Measurements from ENCODE around the gene IL6R. TPM values are rescaled to one million over a fixed set of nuclear protein-coding genes. Genes with fewer than 3 reads are reported as not detected.
"Not testable (repeated sequence)": the region's sequence is repeated elsewhere in the genome, so short reads cannot be mapped to it uniquely, and the experiment has no call there.

Gene IL6R
- total RNA-seq, 1 experiment from 2014 or later, result 22.8 TPM

GRCh38 chr1:154483941-154484803 lies 79.0 kb downstream of the IL6R start:
- Mint-ChIP-seq H3K27me3 (ENCODE audit: insufficient read depth, unreplicated experiment) (no peaks in the 10 kb centered on the region), H3K27ac (ENCODE audit: low read depth, unreplicated experiment) (no peak overlapping the region), H3K4me3 (ENCODE audit: unreplicated experiment) (no peak overlapping the region), H3K9me3 (ENCODE audit: unreplicated experiment) (no peaks in the 10 kb centered on the region), H3K36me3 (ENCODE audit: insufficient read depth, unreplicated experiment) (no peaks in the 10 kb centered on the region), H3K4me1 (ENCODE audit: insufficient read depth, unreplicated experiment) (peaks cover 19% of the 10 kb centered on the region)
- no peak for TF ChIP-seq CTCF (IDR thresholded peaks at IDR 0.05; ENCODE audit: unreplicated experiment)
- CTCF ChIA-PET, result interaction anchor here (0.6 to 7.2 kb wide), 12 partner anchors 13 to 407 kb away, joined by 3 to 128 read pairs (median 3); no protein-coding TSS in a partner anchor
- DNase-seq (ENCODE audit: unreplicated experiment), result peak; percentile 79
- no TSS peak for BruUV-seq (replicated peaks)
- POLR2A ChIA-PET, result interaction anchor here (0.6 to 2.5 kb wide), 12 partner anchors 9 to 607 kb away, joined by 3 to 9 read pairs (median 3); no protein-coding TSS in a partner anchor
- intact Hi-C loops (cut with micrococcal nuclease), result no loop called here

- Mint-ChIP-seq H3K27ac (ENCODE audit: low read depth, unreplicated experiment) (no peak overlapping the region), H3K9me3 (ENCODE audit: unreplicated experiment) (no peaks in the 10 kb centered on the region), H3K4me3 (ENCODE audit: unreplicated experiment) (no peak overlapping the region), H3K4me1 (ENCODE audit: insufficient read depth, unreplicated experiment) (peaks cover 15% of the 10 kb centered on the region), H3K27me3 (ENCODE audit: insufficient read depth, unreplicated experiment) (peaks cover 4% of the 10 kb centered on the region), H3K36me3 (ENCODE audit: insufficient read depth, unreplicated experiment) (no peaks in the 10 kb centered on the region)
- intact Hi-C loops (cut with micrococcal nuclease), result no loop called here
- ChIA-PET CTCF (interaction anchor here (0.7 to 7.2 kb wide), 5 partner anchors 12 to 184 kb away, joined by 3 to 128 read pairs (median 8); no protein-coding TSS in a partner anchor), POLR2A (interaction anchor here (0.6 to 2.5 kb wide), 11 partner anchors 10 to 461 kb away, joined by 3 to 9 read pairs (median 4); no protein-coding TSS in a partner anchor)
- no TSS peak for BruUV-seq (replicated peaks)
- DNase-seq (ENCODE audit: unreplicated experiment), result no peak
- no peak for TF ChIP-seq CTCF (IDR thresholded peaks at IDR 0.05; ENCODE audit: unreplicated experiment)
Observed at GRCh38 chr1:154485106-154485505, 80.0 kb downstream of the IL6R start.

DNA sequence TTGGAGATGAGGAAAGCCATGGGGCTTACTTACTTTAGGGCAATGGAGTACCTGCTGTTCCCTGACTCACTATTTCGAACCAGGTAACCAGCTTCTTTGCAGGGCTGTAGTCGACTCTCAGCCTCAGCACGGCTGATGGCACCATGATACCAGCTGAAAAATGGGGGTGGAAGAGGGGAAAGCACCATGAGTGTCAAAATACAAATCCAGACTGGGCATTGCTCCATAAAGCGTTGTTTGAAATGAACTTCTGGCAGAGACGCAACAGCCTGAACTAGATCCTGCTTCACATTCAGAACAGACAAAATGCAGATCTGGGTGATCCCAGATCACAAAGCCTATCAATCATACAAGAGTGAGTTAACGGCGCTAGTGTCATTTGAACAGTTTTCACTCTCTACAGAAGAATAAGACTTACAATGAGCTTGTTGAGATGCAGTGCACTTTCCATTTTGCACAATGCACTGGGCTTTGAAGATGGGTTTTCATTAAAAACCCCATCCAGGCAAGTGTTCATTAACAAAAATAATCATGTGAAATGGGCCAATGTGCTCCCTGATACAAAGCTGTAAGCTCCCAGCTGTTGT lies 80.9 kb downstream of the IL6R start:
- Mint-ChIP-seq H3K4me3 (ENCODE audit: unreplicated experiment) (no peak overlapping the region), H3K9me3 (ENCODE audit: unreplicated experiment) (no peaks in the 10 kb centered on the region), H3K36me3 (ENCODE audit: insufficient read depth, unreplicated experiment) (no peaks in the 10 kb centered on the region), H3K27ac (ENCODE audit: low read depth, unreplicated experiment) (no peak overlapping the region), H3K27me3 (ENCODE audit: insufficient read depth, unreplicated experiment) (peaks cover 13% of the 10 kb centered on the region), H3K4me1 (ENCODE audit: insufficient read depth, unreplicated experiment) (peaks cover 14% of the 10 kb centered on the region)
- ChIA-PET CTCF (interaction anchor here (0.5 to 2.4 kb wide), 8 partner anchors 9 to 60 kb away, joined by 3 to 8 read pairs (median 4); no protein-coding TSS in a partner anchor), POLR2A (interaction anchor here (0.8 to 1.9 kb wide), 3 partner anchors 8 to 53 kb away, joined by 3 to 9 read pairs (median 3); no protein-coding TSS in a partner anchor)
- intact Hi-C loops (cut with micrococcal nuclease), result no loop called here
- no peak for DNase-seq (ENCODE audit: unreplicated experiment)
- no TSS peak for BruUV-seq (replicated peaks)
- no peak for TF ChIP-seq CTCF (IDR thresholded peaks at IDR 0.05; ENCODE audit: unreplicated experiment)

DNA sequence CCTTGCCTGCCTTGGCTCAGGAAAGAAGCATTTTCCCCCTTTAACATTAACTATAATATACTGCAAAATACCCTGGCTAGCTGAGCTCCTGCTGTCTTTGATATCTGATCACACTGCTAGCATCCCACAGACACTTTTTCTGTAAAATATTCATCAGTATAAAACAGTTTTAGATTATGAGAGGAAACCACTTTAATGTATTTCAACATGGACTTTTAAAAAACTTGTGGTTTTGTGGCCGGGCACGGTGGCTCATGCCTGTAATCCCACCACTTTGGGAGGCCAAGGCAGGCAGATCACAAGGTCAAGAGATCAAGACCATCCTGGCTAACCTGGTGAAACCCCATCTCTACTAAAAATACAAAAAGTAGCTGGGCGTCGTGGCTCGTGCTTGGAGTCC lies 81.6 kb downstream of the IL6R start:
- ChIA-PET CTCF (interaction anchor here (0.9 to 1.8 kb wide), 5 partner anchors 7 to 59 kb away, joined by 3 to 12 read pairs (median 6); no protein-coding TSS in a partner anchor), POLR2A (interaction anchor here (0.8 kb wide), 1 partner anchor 7 kb away, joined by 3 read pairs; no protein-coding TSS in a partner anchor)
- H3K4me3 Mint-ChIP-seq (ENCODE audit: unreplicated experiment); intact Hi-C loops (cut with micrococcal nuclease); H3K36me3 Mint-ChIP-seq (ENCODE audit: insufficient read depth, unreplicated experiment); H3K9me3 Mint-ChIP-seq (ENCODE audit: unreplicated experiment); H3K27ac Mint-ChIP-seq (ENCODE audit: low read depth, unreplicated experiment); BruUV-seq (replicated peaks); DNase-seq (ENCODE audit: unreplicated experiment): not testable (repeated sequence)
- H3K4me1 Mint-ChIP-seq (ENCODE audit: insufficient read depth, unreplicated experiment), result peaks cover 14% of the 10 kb centered on the region
- peaks cover 21% of the 10 kb centered on the region for H3K27me3 Mint-ChIP-seq (ENCODE audit: insufficient read depth, unreplicated experiment)
